NCI-H2227 treated with DMSO at 0.1 percent for 48 hours (cell line): ENCODE data around the gene TENM4.

Experiments
- DNase-seq: peaks from one replicate; lab custom pipeline; 2025; lab: John Stamatoyannopoulos, UW

The TENM4 gene

DNA sequence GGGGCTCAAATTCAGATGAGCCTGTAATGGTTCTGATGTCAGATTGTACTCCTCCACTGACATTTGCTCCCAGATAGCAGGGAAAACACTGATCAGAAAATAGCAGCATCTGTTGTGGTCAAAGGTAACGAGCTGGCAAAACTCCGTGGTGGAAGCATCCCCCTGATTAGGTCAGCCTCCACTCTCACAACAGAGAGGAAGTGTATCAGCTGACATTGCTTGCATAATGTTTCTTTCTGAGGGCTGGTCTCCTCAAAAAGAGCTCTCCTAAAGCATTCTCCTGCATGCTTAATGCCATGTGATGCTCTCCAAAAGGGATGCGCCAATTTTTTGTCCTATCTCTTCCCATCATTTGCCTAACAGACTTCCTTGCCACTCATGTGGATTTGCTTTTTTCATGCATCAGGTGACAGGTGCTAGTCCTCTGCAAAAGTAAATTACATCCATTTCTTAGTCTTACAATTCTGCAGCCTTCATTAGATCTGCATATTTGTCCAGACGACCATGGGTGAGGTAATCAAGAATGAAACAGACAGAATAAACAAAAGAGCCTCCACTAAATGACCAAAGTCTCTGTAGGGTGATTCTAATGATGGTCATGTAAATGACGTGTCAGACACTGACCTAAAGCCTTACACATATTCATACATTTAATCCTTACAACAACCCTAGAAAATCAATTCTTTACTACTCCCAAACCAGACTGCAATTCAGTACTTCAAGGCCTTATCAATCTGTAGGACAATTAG, 6.4 kb upstream of the TENM4 start:
- DNase-seq: no peak

DNA sequence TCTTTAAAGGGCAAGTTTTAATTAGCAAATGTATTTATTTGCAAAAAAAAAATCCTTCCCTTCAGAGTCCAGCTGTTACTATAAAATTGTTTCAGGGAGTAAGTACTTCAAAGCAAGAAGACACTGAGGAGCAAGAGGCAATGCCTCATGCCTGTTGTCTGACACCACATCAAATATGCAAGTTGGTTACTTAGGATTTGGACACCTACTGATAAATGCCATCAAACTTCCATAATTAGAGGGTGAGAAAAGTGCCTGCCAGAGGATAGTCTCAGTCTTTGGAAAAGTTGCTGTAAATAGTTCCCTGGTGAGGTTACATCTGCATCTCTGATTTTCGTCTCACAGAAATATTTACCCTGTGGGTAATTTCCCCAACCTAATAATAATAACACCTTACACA, 4.1 kb upstream of the TENM4 start:
- no peak for DNase-seq

DNA sequence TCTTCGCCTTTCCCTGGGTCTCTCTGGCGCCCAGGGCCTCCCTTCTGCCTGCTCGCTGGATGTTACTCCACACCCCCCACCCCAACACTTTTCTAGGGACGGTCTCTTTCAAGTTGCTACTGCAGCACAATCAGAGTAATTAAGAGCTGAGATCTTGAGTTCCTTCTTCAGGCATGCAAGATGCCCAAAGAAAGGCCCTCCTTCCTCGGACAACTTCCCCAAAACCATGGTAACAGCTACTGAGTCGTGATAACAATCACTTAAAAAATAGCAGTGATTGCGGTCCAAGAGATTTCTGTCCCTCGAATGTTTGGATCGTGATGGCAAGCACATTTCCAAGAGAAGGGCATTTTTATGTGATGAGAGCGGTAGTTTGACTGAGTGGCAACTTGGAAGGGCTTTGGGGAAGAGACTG, 638 bp upstream of the TENM4 start:
- DNase-seq: no peak

DNA sequence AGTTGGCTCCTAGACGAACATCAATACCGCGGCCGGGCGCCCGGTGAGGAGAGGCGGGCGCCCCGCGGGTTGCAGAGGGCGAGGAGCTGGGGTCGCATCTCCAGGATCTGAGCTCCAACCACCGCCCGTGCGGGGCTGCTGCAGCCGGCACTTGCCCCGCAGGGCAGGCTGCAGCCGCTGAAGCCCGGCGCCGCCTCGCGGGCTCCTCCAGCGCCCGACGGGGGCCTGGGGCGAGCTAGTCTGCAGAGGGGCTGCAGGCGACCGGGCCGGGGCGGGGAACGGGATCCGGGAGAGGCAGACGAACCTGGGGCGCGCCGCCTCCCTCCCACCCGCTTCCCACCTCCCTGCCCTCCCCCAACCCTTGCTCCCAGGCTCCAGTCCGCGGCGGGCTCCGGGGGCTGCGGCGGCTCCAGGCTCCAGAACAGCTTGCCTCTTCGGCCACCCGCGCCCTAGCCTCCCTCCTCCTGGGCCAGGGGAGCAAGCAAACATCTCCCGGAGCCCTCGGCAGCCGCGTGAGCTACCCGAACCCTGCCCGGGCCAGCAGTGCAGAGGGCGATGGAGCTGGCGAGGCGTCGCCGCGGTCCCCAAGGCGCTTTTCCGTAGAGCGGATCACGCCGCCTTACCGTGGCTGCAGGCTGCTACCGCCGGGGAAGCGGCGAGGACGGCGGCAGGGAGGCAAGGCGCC, 802 bp downstream of the TENM4 start:
- DNase-seq: peak; percentile 37

- no peak for DNase-seq
Measured at GRCh38 chr11:79439410-79439885, 1.4 kb downstream of the TENM4 start.

- DNase-seq: no peak
Measured at GRCh38 chr11:79438631-79439409, 2.0 kb downstream of the TENM4 start.

DNA sequence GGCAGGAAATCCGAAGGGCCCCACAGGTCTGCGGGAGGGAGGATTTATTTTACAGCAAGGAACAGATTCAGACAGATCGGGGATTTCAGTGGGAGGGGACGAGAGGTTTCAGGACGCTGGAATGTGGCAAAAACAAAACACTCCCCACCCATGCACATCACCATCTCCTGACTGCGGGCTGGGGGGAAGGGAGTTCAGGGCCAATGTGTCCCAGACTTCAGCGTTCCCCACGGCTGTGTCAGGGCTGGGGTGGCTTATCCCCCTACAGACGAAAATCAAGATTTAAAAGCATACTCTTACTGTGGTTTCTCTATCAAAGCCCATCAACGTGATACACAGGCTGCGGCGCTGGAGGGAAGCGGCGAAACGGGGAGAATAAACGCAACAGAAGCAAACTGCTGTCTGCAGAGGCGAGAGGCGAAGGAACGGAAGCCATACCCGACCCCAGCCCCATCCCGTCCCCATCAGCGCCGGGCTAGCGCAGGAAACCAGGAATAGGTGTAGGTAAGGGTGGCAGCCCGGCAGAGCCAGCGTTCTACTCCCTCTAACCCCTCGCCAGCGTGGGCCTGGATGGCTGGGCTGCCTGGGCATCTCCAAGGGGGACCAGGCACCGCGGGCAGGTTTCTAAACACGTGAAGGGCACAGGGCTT, 2.7 kb downstream of the TENM4 start:
- DNase-seq: peak; percentile 7

GRCh38 chr11:79437278-79437980, 3.4 kb downstream of the TENM4 start:
- peak; percentile 19 for DNase-seq

DNA sequence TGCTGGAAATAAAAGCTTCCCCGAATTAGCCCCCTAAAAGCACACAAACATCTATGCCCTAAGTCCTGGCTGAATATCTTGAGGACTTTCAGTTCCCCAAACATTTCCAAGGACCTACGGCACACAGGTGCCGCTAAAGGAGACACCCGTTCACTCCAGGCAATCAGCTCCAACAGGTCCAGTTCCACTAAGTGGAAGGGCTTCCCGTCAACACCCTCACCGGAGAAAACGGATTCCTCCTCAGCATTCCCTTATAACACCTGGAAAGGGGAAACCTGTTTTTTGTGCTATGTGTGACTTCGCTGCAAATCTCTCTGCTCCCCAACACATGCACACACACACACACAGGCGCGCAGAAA, 3.9 kb downstream of the TENM4 start:
- no peak for DNase-seq

- no peak for DNase-seq
Measured at GRCh38 chr11:79434283-79434682, 6.5 kb downstream of the TENM4 start.

DNA sequence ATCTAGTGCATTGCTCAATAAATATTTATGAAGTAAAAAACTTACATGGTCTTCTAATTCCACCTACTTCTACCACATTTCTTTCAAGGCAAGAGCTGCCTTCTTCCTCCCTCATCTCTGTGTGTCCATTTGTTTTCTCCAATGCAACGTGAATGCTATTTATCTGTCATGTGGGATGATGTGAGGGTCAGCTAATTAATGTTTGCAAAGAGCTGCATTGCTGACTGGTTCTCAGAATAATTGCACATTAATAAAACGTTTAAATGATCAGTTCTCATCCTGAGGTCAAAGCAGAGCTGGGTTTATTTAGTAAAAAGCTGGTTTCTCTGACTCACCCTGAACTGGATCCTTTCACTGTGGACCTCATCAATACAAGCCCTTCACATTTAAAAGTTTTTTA, 8.7 kb downstream of the TENM4 start:
- no peak for DNase-seq

DNA sequence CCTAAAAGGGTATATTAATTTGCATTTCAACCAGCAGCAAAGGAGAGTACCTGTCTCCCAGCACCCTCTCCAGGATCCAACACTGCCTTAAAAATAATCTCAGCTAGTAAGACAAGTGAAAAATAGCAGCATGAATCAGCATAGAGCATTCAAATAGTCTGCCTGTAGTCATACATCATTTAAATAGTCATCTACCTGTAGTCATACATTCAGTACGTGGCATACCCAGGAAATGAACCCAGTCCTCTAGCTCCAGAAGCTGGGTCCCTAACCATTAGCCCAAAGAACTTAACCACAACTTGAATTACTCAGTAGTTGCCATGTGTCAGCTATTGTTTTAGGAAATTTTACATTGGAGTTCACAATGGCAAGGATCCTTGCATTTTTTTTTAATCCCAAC, 9.3 kb downstream of the TENM4 start:
- DNase-seq: no peak

DNA sequence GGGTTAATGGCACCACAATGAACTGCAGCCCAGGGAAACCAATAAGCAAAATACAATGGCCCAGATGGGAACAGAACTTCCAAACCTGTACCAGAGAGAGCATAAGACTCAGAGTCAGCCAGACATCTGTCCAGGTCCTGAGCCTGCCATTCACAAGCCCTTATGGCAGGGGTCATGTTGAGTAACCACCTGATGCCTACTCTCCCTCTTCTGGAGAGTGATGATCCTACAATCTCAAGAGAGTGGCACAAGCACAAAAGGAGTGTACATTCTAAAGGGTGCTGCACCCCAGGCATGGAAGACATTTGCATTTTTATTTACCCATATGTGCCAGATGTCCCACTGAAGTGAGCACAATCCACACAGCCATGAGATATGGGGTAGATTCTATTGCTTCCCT, 10.6 kb downstream of the TENM4 start:
- no peak for DNase-seq

DNA sequence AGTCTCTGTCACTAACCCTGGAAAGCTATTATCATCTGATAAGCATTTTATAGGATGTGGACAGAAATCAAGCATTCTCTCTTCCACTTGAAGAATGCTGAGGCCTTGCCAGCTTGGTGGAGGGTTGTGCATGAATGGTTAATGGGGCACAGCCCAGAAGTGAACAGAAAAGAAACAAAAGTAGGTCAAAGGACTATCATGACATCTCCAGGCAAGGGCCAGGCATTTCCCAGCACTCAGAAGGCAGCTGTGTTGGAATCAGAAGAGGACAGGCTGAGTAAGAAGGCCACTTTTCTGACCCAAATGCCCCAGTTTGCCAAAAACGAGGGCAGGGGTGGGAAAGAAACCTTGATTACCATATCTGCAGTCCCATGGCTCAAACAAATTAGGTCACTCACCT, 12.4 kb downstream of the TENM4 start:
- no peak for DNase-seq

DNA sequence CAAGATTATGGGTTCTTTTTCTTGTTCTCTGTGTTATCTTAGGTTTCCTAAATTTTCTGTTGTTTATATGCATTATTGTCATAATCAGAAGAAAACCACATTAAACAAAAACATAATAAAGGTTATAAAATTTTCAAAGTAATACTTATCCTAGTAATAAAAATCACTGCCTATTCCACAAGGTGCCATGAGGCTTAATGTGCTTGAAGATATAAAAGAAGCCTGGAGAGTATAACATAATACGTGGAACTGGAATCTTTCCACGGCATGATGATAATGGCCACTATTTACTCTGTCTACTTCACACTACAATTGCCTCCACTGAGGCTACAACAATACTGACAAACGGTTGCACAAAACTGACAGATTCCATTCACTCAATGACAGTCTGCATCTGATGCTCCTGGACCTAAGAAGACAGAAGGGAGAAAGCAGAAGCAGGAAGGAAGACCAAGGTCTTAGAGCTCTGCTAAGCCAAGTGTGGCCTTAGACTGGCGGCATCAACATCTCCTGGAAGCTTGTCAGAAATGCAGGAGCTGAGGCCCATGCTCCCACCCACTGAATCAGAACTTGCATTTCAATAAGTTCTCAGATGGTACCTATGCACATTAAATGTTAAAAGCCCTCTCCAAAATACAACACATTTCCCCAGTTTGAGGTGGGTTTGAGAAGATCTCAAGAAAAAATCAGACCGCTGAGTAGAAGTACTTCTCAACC, 13.1 kb downstream of the TENM4 start:
- no peak for DNase-seq

GRCh38 chr11:79427126-79427525, 13.7 kb downstream of the TENM4 start:
- DNase-seq: no peak

DNA sequence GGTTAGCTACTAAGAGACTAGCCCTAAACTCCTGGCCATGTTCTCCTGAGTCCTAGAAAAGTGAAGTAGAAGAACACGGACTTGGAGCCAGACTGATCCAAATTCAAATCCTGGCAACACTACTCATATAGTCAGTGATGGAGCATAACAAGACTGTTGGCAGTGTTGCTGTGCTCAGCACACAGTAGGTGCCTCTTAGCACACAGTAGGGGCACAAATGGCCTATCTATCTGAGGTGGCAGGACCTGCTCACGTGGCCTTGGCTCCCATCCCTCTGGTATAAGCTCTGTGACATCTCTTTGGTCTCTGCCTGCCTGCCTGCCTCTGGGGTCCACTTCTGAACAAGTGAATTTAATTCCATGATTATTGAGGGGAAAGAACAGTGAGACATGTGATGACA, 15.4 kb downstream of the TENM4 start:
- no peak for DNase-seq

DNA sequence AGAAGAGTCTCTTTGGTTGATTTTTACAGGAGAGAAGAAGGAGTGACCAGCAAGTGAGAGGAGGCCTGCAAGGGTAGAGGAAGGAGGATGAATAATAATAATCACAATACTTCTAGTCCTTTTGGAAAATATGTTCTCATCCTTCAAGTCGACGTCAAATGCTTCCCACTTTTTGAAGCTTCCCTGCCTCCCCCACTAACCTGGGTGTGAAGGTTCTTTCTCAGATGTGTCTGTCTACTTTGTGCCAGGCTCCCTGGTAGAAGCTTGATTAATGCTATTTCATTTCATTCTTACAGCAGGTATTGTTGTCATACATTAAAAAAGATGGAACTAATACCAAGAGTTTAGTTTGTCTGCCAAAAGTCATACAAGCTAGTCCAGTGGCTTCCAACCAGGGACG, 17.1 kb downstream of the TENM4 start:
- DNase-seq: no peak

GRCh38 chr11:79422866-79423265, 18.0 kb downstream of the TENM4 start:
- DNase-seq: no peak

GRCh38 chr11:79421820-79422219, 19.0 kb downstream of the TENM4 start:
- peak; percentile 44 for DNase-seq

DNA sequence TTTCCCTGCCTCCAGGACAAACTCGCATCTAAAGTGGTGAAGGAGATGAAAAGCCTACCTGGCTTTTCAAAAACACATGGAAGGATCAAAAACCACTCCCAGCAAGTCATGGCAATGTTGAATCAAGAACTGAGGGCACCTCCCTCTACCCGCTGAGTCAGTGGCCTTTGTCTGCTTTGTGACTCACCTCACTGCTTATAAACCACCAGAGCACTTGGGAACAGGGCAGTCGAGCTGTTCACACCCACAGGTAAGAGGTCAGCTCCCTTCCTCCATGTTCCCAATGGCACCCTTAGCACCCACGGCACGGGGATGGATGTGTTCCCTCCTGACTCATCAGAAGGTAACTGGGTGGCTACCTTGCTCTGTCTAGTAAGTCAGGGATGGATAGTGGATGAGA, 21.7 kb downstream of the TENM4 start:
- DNase-seq: no peak
